ENCODE measurements around the gene PROKR2.

DNA sequence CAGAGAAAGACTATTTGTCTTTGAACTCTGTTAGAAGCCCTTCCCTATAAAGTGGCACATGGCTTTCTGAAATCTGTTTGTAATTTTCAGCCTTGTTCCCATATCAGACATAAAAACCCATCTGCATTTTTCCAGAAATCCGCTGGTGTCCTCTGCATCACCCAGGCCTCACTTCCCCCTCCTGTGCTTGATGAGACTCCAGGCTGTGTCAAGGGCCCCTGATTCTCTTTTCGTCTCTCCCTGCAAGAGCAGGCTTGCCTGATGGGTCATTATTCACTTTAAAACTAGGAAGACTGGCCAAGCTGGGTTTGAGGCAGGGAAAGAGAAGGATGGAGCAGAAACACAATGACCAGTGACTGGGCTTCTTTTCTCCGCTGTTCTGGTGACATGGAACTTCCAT is 10.6 kb upstream of the PROKR2 start:
- TF ChIP-seq, protein P1, sequence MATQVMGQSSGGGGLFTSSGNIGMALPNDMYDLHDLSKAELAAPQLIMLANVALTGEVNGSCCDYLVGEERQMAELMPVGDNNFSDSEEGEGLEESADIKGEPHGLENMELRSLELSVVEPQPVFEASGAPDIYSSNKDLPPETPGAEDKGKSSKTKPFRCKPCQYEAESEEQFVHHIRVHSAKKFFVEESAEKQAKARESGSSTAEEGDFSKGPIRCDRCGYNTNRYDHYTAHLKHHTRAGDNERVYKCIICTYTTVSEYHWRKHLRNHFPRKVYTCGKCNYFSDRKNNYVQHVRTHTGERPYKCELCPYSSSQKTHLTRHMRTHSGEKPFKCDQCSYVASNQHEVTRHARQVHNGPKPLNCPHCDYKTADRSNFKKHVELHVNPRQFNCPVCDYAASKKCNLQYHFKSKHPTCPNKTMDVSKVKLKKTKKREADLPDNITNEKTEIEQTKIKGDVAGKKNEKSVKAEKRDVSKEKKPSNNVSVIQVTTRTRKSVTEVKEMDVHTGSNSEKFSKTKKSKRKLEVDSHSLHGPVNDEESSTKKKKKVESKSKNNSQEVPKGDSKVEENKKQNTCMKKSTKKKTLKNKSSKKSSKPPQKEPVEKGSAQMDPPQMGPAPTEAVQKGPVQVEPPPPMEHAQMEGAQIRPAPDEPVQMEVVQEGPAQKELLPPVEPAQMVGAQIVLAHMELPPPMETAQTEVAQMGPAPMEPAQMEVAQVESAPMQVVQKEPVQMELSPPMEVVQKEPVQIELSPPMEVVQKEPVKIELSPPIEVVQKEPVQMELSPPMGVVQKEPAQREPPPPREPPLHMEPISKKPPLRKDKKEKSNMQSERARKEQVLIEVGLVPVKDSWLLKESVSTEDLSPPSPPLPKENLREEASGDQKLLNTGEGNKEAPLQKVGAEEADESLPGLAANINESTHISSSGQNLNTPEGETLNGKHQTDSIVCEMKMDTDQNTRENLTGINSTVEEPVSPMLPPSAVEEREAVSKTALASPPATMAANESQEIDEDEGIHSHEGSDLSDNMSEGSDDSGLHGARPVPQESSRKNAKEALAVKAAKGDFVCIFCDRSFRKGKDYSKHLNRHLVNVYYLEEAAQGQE (IDR thresholded peaks at IDR 0.05; ENCODE audit: low read depth), result no peak
- no peak for TF ChIP-seq RAD21 (IDR thresholded peaks at IDR 0.05; ENCODE audit: low read depth)
- no peak for TF ChIP-seq TCF12 (IDR thresholded peaks at IDR 0.05; ENCODE audit: low read depth)
- no peak for TF ChIP-seq FOXM1 (IDR thresholded peaks at IDR 0.05; ENCODE audit: borderline replicate concordance, low read depth)
- TF ChIP-seq YY1 (IDR thresholded peaks at IDR 0.05; ENCODE audit: low read depth), result no peak
- no peak for TF ChIP-seq EGR1 (IDR thresholded peaks at IDR 0.05)
- TF ChIP-seq, protein P2, sequence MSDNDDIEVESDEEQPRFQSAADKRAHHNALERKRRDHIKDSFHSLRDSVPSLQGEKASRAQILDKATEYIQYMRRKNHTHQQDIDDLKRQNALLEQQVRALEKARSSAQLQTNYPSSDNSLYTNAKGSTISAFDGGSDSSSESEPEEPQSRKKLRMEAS (IDR thresholded peaks at IDR 0.05), result no peak
- TF ChIP-seq, protein P3, sequence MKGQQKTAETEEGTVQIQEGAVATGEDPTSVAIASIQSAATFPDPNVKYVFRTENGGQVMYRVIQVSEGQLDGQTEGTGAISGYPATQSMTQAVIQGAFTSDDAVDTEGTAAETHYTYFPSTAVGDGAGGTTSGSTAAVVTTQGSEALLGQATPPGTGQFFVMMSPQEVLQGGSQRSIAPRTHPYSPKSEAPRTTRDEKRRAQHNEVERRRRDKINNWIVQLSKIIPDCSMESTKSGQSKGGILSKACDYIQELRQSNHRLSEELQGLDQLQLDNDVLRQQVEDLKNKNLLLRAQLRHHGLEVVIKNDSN (IDR thresholded peaks at IDR 0.05), result no peak
- TF ChIP-seq CREB1 (IDR thresholded peaks at IDR 0.05; ENCODE audit: low read depth), result no peak
- no peak for TF ChIP-seq CEBPB (IDR thresholded peaks at IDR 0.05)
- TF ChIP-seq TAF1 (IDR thresholded peaks at IDR 0.05; ENCODE audit: low read depth), result no peak
- no peak for TF ChIP-seq NFIC (IDR thresholded peaks at IDR 0.05)
